GM19023 (cell line): ENCODE measurements around the gene PRKAG2.

ENCODE experiments used
- ATAC-seq: cut with Tn5 transposase; IDR thresholded peaks from one replicate; pipeline ENCODE4 v1.9.1; 2021; ENCODE audit warnings: mild to moderate bottlenecking, moderate library complexity; ENCODE audit not compliant: unreplicated experiment

The PRKAG2 gene

GRCh38 chr7:151687523-151688235, 189.2 kb downstream of the PRKAG2 start:
- no peak for ATAC-seq

DNA sequence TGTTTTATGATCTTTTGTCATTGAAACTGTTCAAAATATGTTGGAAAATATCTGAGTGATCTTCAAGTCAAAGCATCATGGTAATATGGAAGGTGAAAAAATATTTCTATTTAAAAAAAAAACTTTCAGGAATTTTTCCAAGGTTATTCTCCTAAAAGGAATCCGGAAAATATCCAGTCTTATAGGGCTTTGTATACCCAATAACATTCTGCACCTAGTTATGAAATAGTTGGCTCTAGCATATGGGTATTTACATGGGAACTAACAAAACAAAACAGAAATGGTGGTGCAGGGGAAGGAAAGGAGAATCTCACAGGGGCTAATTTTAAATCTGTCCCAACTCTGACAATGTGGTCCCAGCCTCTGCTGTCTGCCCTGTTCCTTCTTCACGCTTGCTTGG, 190.1 kb downstream of the PRKAG2 start:
- ATAC-seq = no peak

GRCh38 chr7:151686016-151686766, 190.7 kb downstream of the PRKAG2 start:
- no peak for ATAC-seq

DNA sequence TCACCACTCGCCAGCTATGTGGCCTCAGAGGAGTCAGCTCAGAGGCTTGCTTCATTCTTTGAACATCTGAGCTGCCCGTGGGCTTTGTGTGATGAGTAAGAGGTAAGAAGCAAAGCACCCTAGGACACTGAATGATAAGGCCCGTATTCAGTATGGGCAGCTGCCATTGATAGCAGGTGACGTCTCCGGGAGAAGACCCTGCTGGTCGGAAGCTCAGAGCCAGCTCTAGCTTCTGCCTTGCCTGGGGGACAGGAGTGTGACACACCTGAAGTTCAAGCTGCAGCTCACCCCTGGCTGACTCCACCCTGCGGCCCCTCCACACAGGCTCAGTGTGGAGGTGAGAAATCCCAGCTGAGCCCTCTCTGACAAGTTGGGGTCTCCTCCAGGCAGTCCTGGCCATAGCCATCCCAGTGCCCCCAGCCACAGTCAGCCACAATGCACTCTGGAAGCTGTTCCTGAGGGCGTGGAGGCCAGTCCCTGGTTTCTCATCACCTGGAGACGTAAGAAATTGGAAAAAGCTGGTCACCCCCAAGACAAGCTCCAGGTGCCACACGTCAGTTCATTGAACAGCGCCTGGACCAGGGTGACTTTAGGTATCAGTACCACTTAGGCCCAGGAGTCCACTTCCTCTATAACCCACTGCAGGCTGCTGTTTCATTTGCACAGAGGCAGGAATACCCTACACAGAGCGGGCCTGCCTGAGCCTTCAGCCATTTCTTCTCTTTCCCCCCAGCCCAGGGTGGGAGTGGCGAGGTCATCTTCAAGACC, 192.3 kb downstream of the PRKAG2 start:
- ATAC-seq = no peak

DNA sequence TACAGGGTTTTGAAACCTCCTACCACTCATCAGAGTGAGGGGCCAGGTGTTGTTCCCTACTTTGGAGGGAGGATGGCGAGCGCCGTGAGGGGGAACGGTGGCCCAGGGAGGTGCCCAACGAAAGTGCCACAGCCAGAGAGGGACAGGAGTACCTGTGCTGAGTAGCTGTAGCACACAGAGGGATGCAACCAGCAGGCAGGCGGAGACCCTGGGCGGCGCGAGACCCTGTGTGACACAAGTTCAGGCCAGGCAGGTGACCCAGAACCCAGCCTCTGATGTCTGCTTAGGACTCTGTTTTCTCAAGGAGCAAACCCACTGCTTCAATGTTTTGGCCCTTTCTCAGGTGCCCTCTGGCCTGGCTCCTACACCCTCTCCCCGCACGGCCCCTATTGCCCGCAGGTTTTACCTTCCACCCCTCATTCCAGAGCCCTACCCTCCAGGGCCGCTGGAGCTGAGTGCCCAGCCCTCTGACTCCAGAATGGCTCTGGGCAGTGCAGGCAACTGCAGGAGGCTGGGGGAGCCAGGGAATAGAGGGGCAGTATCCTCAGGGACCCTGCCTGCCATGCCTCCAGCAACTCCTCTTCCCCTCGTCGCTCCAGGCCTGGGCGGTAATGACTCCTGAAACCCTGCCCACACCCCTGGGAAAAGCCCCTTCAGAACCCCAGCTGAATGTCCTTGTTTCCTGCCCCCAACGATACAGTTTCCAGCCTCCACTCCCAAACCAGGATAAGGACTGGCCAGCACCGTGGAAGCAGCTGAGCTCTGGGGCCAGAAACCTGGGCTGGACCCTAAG, 193.1 kb downstream of the PRKAG2 start:
- ATAC-seq = no peak

GRCh38 chr7:151682831-151683614, 193.9 kb downstream of the PRKAG2 start:
- no peak for ATAC-seq

GRCh38 chr7:151681726-151682125, 195.2 kb downstream of the PRKAG2 start:
- no peak for ATAC-seq

- ATAC-seq = no peak
These were observed 196.1 kb downstream of the PRKAG2 start for GRCh38 chr7:151680810-151681209.

DNA sequence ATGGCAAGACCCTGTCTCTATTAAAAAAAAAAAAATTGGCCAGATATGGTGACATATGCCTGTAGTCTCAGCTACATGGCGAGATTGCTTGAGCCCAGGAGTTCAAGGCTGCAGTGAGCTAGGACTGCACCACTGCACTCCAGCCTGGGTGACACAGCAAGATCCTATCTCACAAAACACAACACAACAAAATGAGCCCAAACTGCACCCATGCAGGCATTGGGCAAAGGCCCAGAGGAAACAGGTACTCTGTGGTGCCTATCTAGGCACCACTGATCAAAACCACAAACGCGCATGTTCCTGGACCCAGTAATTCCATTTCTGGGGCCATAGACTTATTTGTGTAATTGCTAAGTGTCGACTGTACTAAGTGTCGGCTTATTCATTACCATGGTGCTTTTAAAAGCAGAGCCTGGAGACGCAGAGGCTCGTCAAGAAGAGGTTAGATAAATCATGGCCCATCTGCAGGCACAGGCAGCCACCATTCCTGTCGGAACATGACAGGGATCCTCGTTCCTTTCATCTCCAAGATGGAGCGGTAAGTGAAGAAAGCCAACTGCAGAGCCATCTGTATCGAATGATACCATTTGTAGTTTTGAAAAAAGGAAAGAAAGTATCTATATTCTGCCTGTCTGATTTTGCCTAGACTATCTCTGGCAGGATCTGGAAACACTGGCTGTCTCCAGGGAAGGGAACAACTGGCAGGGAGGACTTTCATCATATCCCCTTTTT, 196.9 kb downstream of the PRKAG2 start:
- ATAC-seq = no peak

DNA sequence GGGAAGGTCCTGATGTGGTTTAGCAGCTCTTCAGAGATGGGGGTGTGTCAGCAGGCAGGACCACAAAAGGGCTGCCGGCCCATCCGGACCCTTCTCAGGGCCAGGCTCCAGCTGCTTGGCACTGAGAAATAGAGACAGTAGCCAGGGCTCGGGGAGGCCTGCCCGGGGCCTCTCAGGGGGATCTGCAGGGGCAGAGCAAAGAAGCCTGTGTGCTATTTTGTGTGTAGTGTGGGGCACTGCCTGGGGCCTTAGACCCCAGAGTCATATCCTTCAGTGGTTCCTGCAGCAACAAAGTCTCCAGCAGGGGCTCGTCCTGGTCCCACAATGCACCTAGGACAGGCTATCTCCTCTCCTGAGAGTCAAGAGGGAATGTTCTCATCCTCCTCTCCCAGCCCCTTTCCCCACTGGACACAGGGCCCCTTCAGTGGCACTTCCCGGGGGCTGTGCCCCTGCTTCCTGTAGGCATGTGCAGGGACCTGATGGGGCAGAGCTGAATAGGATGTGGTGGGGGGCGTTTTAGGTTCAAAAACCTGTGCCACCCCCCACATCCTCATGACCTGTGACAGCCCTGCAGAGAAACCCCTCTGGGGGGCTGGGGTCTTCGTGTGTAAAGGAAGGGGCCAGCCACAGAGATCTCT, 197.7 kb downstream of the PRKAG2 start:
- no peak for ATAC-seq

GRCh38 chr7:151678227-151678604, 198.7 kb downstream of the PRKAG2 start:
- no peak for ATAC-seq

DNA sequence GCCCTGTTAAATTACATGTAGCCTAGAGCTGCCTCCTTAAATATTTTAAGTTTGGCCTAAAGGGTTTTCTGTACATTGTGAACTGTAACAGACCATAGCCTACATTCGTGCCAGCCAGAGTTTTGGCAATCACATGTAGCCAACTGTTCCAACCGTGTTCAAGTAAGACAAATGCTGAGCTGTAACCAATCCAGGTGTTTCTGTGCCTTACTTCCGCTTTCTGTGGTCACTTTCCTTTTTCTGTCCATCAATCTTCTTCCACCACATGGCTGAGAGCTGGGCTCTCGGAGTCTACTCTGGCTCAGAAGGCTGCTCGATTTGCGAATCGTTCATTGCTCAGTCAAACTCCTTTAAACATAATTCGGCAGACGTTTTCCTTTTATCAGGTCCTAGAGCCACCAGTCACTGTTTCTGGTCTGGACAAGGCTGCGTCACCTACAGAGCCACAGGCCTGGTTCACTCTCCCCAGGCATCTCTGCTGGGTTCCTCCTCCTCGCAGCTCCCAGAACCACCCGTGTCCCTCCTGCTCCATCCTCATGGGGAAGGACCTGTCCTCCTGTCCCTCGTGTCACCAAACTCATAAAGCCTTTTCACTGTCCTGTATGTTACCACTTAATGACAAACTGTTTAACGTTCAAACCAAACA, 199.2 kb downstream of the PRKAG2 start:
- no peak for ATAC-seq

GRCh38 chr7:151676759-151677158, 200.2 kb downstream of the PRKAG2 start:
- ATAC-seq = no peak

- ATAC-seq = no peak
These were observed 201.6 kb downstream of the PRKAG2 start for GRCh38 chr7:151675196-151675920.

- no peak for ATAC-seq
These were observed 202.6 kb downstream of the PRKAG2 start for GRCh38 chr7:151674161-151674920.

DNA sequence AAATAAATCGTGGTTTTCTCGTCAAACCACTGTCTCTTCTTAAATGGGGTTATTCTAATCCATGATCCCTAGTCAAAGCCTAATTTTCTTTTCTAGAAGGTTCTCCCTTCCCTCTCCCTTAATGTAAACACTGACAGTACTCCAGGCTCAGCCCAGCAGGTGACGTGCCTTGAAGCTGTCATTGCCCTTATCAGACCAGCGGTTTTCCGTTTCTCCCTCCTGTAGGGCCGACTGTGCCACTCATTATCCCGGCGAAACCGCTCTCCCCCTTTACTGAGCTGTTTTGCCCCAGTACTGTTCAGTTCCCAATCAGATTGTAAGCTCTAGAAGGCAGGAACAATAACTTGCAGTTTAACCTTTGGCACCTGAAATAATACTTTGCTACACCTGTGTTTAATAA, 203.7 kb downstream of the PRKAG2 start:
- no peak for ATAC-seq

DNA sequence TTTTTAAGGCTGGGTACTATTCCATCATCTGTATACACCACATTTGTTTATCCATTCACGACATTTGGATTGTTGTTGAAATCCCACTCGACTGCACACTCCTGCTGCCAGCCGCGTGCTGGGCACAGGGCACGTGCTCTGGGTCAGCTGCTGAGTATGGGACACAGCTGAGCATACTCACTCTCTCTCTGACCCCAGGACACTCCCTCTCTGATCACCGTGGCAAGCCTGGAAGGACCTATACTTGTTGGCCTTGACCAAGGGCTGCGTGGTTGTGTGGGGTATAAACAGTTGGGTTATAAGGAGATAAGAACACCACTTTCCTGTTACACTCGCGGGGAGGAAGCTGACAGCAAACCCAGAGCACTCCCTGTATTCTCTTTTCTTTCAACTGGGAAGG, 204.2 kb downstream of the PRKAG2 start:
- no peak for ATAC-seq
